ENCODE results near the gene TMEM117. TPM values are rescaled to one million over a fixed set of nuclear protein-coding genes. Genes with fewer than 3 reads are reported as not detected.

TMEM117 gene
- polyA plus RNA-seq, 10 donors: 7.6 to 12.3 (median 9.0) TPM

GRCh38 chr12:43951286-43951685 lies 115.4 kb downstream of the TMEM117 start:
- no peak for DNase-seq

- peak; percentile 51 to 76 (median 61) for DNase-seq
Observed at GRCh38 chr12:43957732-43958372, 122.0 kb downstream of the TMEM117 start.

DNA sequence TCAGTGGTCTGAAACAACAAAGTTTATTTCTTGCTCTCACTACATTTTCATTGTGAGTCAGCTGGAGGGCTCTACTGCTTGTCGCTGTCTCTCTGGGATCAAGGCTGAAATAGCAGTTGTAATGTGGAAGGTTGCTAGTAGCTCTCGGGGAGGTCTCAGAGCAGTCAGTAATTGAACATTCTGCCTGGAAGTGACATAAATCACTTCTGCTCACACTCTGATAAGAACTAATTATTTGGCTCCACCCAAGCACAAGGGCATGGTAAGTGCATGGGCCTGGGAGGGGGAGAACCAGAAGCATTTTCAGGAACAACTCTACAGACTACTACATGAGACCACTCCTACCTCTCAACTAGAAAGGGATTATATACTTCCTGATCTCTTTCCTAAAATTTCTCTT lies 128.2 kb downstream of the TMEM117 start:
- DNase-seq: no peak

DNA sequence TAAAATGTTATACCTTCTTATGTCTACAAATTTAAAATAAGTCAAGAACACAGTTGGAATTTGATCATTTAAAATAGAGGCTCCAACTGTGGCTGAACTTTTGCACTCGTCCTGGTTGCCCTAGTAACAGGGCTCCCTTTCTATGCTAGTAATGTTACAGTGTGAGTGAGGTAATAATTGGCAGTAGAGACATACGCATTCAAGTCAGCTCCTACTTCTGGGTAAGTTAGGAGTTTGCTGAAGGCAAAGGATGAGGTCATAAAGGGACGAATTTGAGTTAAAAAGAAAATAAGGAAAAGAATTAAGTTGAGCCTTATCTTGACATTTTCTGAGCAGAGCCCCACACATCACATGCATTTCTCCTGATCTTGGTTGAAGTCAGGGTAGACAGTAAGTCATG lies 129.1 kb downstream of the TMEM117 start:
- DNase-seq: peak; percentile 53 to 83 (median 81)

DNA sequence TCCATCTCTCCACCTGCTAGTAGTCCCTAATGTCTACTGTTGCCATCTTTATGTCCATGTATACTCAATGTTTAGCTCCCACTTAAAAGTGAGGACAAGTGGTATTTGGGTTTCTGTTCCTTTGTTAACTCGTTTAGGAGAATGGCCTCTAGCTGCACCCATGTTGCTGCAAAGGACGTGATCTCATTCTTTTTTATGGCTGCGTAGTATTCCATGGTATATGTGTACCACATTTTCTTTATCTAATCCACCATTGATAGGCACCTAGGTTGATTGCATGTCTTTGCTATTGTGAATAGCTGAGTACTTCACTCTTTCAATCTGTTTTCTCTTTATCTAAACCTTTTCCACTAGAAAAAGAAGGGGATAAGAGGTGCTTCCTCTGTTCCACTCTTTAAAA lies 130.0 kb downstream of the TMEM117 start:
- no peak for DNase-seq

DNA sequence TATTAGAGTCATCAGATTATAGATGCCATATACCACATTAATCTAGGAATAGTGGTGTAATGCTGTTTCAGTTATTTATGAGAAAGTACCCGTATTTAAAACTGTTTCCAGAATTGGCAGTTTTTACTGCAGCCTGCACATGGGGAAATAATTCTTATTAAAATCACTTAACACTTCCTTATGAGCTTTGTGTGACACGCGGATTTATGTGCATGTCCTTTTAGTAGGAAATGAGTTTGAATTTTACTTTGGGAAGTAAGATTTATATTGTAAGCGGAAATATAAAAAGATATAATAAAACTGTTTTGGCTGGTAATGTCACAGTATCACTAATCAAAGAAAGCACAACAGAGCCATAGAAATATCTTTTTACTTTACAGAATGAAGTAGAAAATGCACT lies 132.9 kb downstream of the TMEM117 start:
- DNase-seq: no peak

- no peak for DNase-seq
Observed at GRCh38 chr12:43969882-43970281, 134.0 kb downstream of the TMEM117 start.

DNA sequence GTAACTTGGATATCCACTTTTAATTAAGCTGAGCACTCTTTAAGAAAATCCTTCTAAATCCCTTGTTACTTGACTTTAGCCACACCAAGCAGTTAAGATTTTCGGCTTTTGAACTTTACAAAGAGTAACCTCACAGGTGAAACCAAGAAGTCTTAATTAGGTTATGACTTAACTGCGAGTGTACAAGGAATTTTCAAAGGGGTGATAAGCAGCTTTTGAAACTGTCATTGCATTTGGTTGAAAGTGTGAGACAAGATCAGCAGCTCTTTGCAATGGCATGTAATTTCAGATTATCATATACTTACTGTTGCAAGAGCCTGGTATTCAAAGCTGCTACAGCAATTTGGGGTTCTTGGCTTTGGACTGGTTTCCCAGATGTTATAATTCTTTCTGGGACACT lies 137.5 kb downstream of the TMEM117 start:
- DNase-seq: no peak

- DNase-seq: no peak
Observed at GRCh38 chr12:43973993-43974392, 138.1 kb downstream of the TMEM117 start.

DNA sequence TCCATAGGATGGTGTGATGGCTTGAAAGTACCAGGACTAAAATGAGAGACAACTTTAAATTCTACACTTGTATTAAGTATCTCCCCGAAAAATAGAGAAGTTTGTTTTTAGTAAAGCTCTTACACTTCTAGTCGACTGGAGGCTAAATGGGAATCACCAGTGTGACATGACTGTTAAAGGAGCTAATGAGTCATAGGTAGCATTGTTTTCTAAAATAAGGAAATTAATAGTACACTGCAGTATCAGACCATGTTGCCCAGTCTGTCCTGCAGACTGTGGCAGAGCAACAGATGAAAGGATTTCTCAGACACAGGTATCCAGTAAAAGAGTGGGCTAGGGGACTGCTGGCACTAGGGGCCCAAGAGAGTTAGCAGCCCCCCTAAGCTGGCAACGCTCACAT lies 140.1 kb downstream of the TMEM117 start:
- no peak for DNase-seq

- no peak for DNase-seq
Observed at GRCh38 chr12:43978556-43978955, 142.7 kb downstream of the TMEM117 start.

DNA sequence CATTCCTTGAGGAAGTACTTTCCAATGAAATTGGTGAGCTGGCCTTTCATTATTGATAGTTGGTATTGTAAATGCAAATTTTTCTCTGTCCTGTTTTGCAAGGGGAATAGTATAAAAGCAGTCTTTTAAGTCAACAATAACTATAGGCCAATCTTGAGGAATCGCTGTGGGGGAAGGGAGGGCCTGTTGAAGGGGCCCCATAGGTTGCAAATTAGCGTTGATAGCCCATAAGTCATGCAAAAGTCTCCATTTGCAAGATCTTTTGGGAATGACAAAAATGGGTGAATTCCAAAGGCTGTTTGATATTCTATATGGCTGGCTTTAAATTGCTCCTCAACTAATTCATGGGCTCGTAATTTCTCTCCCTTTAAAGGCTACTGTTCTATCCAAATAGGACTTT lies 143.6 kb downstream of the TMEM117 start:
- DNase-seq: no peak

- no peak for DNase-seq
Observed at GRCh38 chr12:43980627-43981191, 144.8 kb downstream of the TMEM117 start.

DNA sequence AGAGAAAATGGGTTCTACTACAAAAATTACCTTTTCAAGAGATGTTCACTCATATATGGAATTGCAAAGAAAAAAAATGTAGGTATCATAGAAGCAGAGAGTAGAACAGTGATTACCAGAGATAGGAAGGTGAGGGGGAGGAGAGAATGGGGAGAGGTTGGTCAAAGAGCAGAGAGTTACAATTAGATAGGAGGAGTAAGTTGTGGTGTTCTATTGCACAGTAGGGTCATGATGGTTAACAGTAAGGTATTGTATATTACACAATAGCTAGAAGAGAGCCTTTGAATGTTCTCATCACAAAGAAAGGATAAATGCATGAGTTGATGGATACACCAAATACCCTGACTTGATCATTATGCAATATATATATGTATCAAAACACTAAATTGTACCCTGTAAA lies 145.8 kb downstream of the TMEM117 start:
- DNase-seq: no peak

- no peak for DNase-seq
Observed at GRCh38 chr12:43982544-43982943, 146.7 kb downstream of the TMEM117 start.

DNA sequence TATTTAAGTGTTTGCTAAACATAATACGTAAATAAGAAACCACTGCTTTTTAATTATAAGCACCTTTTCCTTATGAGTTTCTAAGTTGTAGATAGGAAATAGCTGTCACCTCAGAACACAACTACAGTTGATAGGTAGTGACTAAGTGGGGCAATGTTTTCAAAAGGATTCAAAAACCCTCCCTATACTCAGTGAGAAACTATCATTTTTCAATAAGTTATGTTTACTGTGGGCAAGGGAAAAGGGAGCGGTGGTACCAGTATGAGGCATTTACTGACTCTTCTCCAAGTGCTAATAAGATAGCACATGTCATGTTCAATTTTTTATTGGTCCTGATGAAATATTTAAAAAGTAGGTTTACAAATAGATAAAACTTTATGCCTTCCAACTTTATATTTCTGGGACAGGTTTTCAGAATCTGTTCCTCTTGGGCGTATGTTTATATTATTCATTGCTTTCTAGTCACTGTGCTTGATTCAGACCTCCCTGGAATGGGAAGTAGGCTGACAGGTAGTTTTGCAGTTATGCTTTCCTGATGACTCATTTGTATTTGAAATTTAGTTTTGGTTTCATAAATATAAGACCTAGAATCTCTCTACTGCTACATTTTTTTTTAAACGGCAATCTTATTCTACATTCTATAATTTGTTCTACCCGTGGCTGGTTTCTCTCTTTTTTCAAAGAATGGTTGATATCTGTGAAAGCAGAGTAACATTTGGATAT lies 153.1 kb downstream of the TMEM117 start:
- no peak for DNase-seq

- no peak for DNase-seq
Observed at GRCh38 chr12:43992856-43993255, 157.0 kb downstream of the TMEM117 start.

GRCh38 chr12:44000309-44000952 lies 164.6 kb downstream of the TMEM117 start:
- no peak for DNase-seq

DNA sequence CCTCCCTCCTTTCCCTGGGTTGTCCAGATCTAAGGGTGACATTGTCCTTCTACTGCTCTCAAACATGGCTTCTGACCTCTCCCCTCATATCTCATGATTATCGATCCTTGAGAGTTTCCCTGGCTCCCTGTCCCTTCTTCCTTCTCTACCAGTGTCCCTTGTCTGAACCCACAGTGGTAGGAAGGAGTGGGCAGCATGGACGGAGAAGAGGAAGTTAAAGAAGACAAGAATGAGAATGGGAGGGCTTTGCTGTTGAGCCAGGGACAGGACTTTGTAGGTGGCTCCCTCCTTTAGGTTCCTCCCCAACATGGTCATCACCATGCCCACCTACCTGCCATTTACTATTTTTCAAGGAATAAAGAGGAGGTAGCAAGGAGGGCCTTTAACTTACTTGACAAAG lies 166.7 kb downstream of the TMEM117 start:
- DNase-seq: no peak

- no peak for DNase-seq
Observed at GRCh38 chr12:44003721-44004120, 167.8 kb downstream of the TMEM117 start.

GRCh38 chr12:44015333-44015941 lies 179.6 kb downstream of the TMEM117 start:
- DNase-seq: peak; percentile 54 to 77 (median 66)

- no peak for DNase-seq
Observed at GRCh38 chr12:44017216-44017615, 181.3 kb downstream of the TMEM117 start.

Measured in muscle of back (tissue), 11 donors.